C4-2B (cell line): Measurements from ENCODE around the gene METTL4.

Experiments used
- H3K27ac ChIP-seq: fragments of 450-650 bp; 2 replicates; pipeline ENCODE4 v1.5.1; 2017
- ZFX ChIP-seq: fragments of 450-650 bp; IDR thresholded peaks from 2 replicates; pipeline ENCODE4 v1.6.1; 2017
- TF ChIP-seq, protein P1 (sequence below): fragments of 450-650 bp; conservative IDR thresholded peaks from 2 replicates; pipeline ENCODE4 v1.5.1; 2017; ENCODE audit warnings: mild to moderate bottlenecking

The METTL4 gene

GRCh38 chr18:2602844-2603243, 31.5 kb upstream of the METTL4 start:
- TF ChIP-seq, protein P1, sequence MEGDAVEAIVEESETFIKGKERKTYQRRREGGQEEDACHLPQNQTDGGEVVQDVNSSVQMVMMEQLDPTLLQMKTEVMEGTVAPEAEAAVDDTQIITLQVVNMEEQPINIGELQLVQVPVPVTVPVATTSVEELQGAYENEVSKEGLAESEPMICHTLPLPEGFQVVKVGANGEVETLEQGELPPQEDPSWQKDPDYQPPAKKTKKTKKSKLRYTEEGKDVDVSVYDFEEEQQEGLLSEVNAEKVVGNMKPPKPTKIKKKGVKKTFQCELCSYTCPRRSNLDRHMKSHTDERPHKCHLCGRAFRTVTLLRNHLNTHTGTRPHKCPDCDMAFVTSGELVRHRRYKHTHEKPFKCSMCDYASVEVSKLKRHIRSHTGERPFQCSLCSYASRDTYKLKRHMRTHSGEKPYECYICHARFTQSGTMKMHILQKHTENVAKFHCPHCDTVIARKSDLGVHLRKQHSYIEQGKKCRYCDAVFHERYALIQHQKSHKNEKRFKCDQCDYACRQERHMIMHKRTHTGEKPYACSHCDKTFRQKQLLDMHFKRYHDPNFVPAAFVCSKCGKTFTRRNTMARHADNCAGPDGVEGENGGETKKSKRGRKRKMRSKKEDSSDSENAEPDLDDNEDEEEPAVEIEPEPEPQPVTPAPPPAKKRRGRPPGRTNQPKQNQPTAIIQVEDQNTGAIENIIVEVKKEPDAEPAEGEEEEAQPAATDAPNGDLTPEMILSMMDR = no peak
- no peak for TF ChIP-seq ZFX
- H3K27ac ChIP-seq = no peak overlapping the region

GRCh38 chr18:2597639-2598038, 26.3 kb upstream of the METTL4 start:
- TF ChIP-seq, protein P1 = no peak
- no peak for TF ChIP-seq ZFX
- H3K27ac ChIP-seq = no peak overlapping the region

DNA sequence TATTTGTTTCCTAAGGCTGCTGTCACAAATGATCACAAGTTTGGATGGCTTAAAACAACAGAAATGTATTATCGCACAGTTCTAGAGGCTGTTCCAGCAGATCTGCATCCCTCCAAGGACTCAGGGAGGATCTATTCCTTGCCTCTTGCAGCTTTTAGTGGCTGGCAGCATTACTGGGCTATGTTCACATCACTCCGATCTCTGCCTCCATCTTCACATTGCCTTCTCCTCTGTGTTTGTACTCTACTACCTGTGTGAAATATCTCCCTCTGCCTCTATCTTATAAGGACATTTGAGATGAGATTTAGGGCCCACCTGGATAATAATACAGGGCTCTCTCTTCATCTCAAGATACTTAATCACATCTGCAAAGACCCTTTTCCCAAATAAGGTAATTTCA, 19.0 kb upstream of the METTL4 start:
- TF ChIP-seq, protein P1 = no peak
- no peak for TF ChIP-seq ZFX
- no peak overlapping the region for H3K27ac ChIP-seq

GRCh38 chr18:2589345-2590068, 18.2 kb upstream of the METTL4 start:
- TF ChIP-seq, protein P1 = no peak
- TF ChIP-seq ZFX = no peak
- no peak overlapping the region for H3K27ac ChIP-seq

DNA sequence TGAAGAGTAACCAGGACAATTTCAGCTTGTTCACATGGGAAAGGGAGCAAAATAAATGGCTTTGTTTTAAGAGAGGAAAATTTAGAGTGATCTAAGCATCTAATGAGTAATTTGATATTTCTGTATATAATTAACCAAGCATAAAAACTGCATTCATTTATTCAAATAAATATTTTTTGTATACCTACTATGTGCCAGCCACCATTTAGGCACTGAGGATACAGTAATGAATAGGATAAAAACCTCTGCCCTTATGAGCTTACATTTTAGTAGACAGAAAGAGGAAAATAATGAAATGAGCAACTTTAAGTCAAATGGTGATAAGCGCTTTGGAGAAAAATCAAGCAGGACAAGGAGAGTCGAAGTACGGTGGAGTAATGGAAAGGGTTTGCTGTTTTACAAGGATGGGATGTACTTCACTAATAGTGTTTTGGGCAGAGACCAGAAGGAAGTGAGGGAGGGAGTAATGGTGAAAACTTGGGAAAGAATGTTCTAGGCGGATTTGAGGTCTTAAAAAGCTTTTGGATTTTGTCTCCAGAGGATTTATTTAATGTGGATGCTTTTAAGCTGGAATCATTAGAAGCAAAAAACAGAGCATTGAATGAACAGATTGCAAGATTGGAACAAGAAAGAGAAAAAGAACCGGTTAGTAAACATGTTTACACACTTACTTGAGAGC, 17.5 kb upstream of the METTL4 start:
- TF ChIP-seq, protein P1 = no peak
- no peak for TF ChIP-seq ZFX
- no peak overlapping the region for H3K27ac ChIP-seq

GRCh38 chr18:2587788-2588187, 16.5 kb upstream of the METTL4 start:
- TF ChIP-seq, protein P1 = no peak
- no peak for TF ChIP-seq ZFX
- no peak overlapping the region for H3K27ac ChIP-seq

GRCh38 chr18:2573408-2573807, 2.1 kb upstream of the METTL4 start:
- H3K27ac ChIP-seq = no peak overlapping the region
- TF ChIP-seq ZFX = no peak
- TF ChIP-seq, protein P1 = no peak
